Muscle layer of colon (tissue), 2 donors: ENCODE results near the gene TMPO.
A peak's percentile ranks its signal among the peaks of the same experiment; 100 is the strongest.

Source experiments
- H3K27ac ChIP-seq: one replicate; pipeline ENCODE4 v1.7.0; 2013; ENCODE audit warnings: low read depth, mild to moderate bottlenecking, low read length, moderate library complexity
- H3K27me3 ChIP-seq, 2 donors: one replicate each; pipeline ENCODE4 v1.7.0; 2013; ENCODE audit warnings: low read length in 2 of 2, mild to moderate bottlenecking in 2 of 2; ENCODE audit not compliant: insufficient read depth in 2 of 2, control insufficient read depth in 1 of 2
- H3K36me3 ChIP-seq: one replicate; pipeline ENCODE4 v1.7.0; 2013; ENCODE audit warnings: mild to moderate bottlenecking, low read length; ENCODE audit not compliant: insufficient read depth
- H3K4me1 ChIP-seq: one replicate; pipeline ENCODE4 v1.7.0; 2013; ENCODE audit warnings: mild to moderate bottlenecking, low read length; ENCODE audit not compliant: insufficient read depth
- H3K4me3 ChIP-seq, 2 donors: one replicate each; pipeline ENCODE4 v1.7.0; 2013; ENCODE audit warnings: low read length in 2 of 2, low read depth in 1 of 2, mild to moderate bottlenecking in 1 of 2, moderate library complexity in 1 of 2
- H3K9ac ChIP-seq: one replicate; pipeline ENCODE4 v1.7.0; 2013; ENCODE audit warnings: low read length
- H3K9me3 ChIP-seq: one replicate; pipeline ENCODE4 v1.7.0; 2013; ENCODE audit warnings: mild to moderate bottlenecking, low read length
- donor health status: abdominal sarcoma.
- donor health status: Adenocarcinoma of cecum.

TMPO gene

GRCh38 chr12:98514982-98515286 lies 456 bp upstream of the TMPO start:
- Histone ChIP-seq H3K9ac (peak overlapping the region; percentile 96), H3K27ac (peak overlapping the region; percentile 98), H3K9me3 (no peaks in the 10 kb centered on the region), H3K36me3 (no peaks in the 10 kb centered on the region), H3K27me3 (no peaks in the 10 kb centered on the region), H3K4me1 (peaks cover 17% of the 10 kb centered on the region), H3K4me3 (peak overlapping the region; percentile 94 to 99)

- Histone ChIP-seq H3K27me3 (no peaks in the 10 kb centered on the region), H3K36me3 (no peaks in the 10 kb centered on the region), H3K9me3 (no peaks in the 10 kb centered on the region), H3K4me1 (peaks cover 17% of the 10 kb centered on the region), H3K27ac (peak overlapping the region; percentile 98), H3K9ac (peak overlapping the region; percentile 96), H3K4me3 (peak overlapping the region; percentile 94 to 99)
Observed at GRCh38 chr12:98516111-98516873, 902 bp downstream of the TMPO start.

- Histone ChIP-seq H3K9ac (no peak overlapping the region), H3K27me3 (no peaks in the 10 kb centered on the region), H3K4me3 (no peak overlapping the region), H3K36me3 (no peaks in the 10 kb centered on the region), H3K9me3 (no peaks in the 10 kb centered on the region), H3K4me1 (peaks cover 8% of the 10 kb centered on the region), H3K27ac (no peak overlapping the region)
Observed at GRCh38 chr12:98519257-98519907, 4.0 kb downstream of the TMPO start.

- Histone ChIP-seq H3K9ac (no peak overlapping the region), H3K9me3 (no peaks in the 10 kb centered on the region), H3K36me3 (peaks cover 21% of the 10 kb centered on the region), H3K27ac (no peak overlapping the region), H3K4me1 (no peaks in the 10 kb centered on the region), H3K4me3 (no peak overlapping the region), H3K27me3 (no peaks in the 10 kb centered on the region)
Observed at GRCh38 chr12:98530068-98530467, 14.7 kb downstream of the TMPO start.

- no peak overlapping the region for H3K4me3 ChIP-seq
- H3K27me3 ChIP-seq, result no peaks in the 10 kb centered on the region
- H3K36me3 ChIP-seq, result peaks cover 21% of the 10 kb centered on the region
- no peak overlapping the region for H3K9ac ChIP-seq
- no peaks in the 10 kb centered on the region for H3K9me3 ChIP-seq
- H3K27ac ChIP-seq, result no peak overlapping the region
- H3K4me1 ChIP-seq, result no peaks in the 10 kb centered on the region
Observed at GRCh38 chr12:98532687-98533304, 17.4 kb downstream of the TMPO start.

GRCh38 chr12:98533723-98534251 lies 18.4 kb downstream of the TMPO start:
- no peaks in the 10 kb centered on the region for H3K9me3 ChIP-seq
- no peaks in the 10 kb centered on the region for H3K4me1 ChIP-seq
- H3K27me3 ChIP-seq, result no peaks in the 10 kb centered on the region
- H3K4me3 ChIP-seq, result no peak overlapping the region
- no peak overlapping the region for H3K27ac ChIP-seq
- H3K36me3 ChIP-seq, result peaks cover 27% of the 10 kb centered on the region
- no peak overlapping the region for H3K9ac ChIP-seq

GRCh38 chr12:98538031-98538430 lies 22.6 kb downstream of the TMPO start:
- H3K9ac ChIP-seq, result no peak overlapping the region

GRCh38 chr12:98543701-98544100 lies 28.3 kb downstream of the TMPO start:
- H3K9ac ChIP-seq, result no peak overlapping the region

More at GRCh38 chr12:98538031-98538430, 22.6 kb downstream of the TMPO start:
- no peaks in the 10 kb centered on the region for H3K27me3 ChIP-seq
- H3K4me1 ChIP-seq, result no peaks in the 10 kb centered on the region
- no peaks in the 10 kb centered on the region for H3K9me3 ChIP-seq
- no peak overlapping the region for H3K27ac ChIP-seq
- no peak overlapping the region for H3K4me3 ChIP-seq
- peaks cover 16% of the 10 kb centered on the region for H3K36me3 ChIP-seq

GRCh38 chr12:98544751-98545150 lies 29.4 kb downstream of the TMPO start:
- no peak overlapping the region for H3K9ac ChIP-seq
- H3K9me3 ChIP-seq, result no peaks in the 10 kb centered on the region
- no peaks in the 10 kb centered on the region for H3K36me3 ChIP-seq
- H3K27me3 ChIP-seq, result no peaks in the 10 kb centered on the region
- H3K4me1 ChIP-seq, result no peaks in the 10 kb centered on the region
- no peak overlapping the region for H3K4me3 ChIP-seq
- H3K27ac ChIP-seq, result no peak overlapping the region

More at GRCh38 chr12:98543701-98544100, 28.3 kb downstream of the TMPO start:
- H3K9me3 ChIP-seq, result no peaks in the 10 kb centered on the region
- H3K27me3 ChIP-seq, result no peaks in the 10 kb centered on the region
- H3K4me3 ChIP-seq, result no peak overlapping the region
- H3K4me1 ChIP-seq, result no peaks in the 10 kb centered on the region
- no peak overlapping the region for H3K27ac ChIP-seq
- no peaks in the 10 kb centered on the region for H3K36me3 ChIP-seq

GRCh38 chr12:98549371-98550110 lies 34.2 kb downstream of the TMPO start:
- Histone ChIP-seq H3K4me3 (no peak overlapping the region), H3K27ac (no peak overlapping the region), H3K27me3 (no peaks in the 10 kb centered on the region), H3K36me3 (peaks cover 10% of the 10 kb centered on the region), H3K9ac (no peak overlapping the region), H3K4me1 (no peaks in the 10 kb centered on the region), H3K9me3 (no peaks in the 10 kb centered on the region)

- no peak overlapping the region for H3K4me3 ChIP-seq
- no peak overlapping the region for H3K9ac ChIP-seq
- H3K9me3 ChIP-seq, result no peaks in the 10 kb centered on the region
- H3K4me1 ChIP-seq, result no peaks in the 10 kb centered on the region
- H3K27me3 ChIP-seq, result no peaks in the 10 kb centered on the region
- no peak overlapping the region for H3K27ac ChIP-seq
- peaks cover 10% of the 10 kb centered on the region for H3K36me3 ChIP-seq
Observed at GRCh38 chr12:98551787-98552186, 36.4 kb downstream of the TMPO start.
